ENCODE measurements around the gene SHANK3.

GRCh38 chr22:50635591-50635990, 37.0 kb upstream of the SHANK3 start:
- TF ChIP-seq, protein P1, sequence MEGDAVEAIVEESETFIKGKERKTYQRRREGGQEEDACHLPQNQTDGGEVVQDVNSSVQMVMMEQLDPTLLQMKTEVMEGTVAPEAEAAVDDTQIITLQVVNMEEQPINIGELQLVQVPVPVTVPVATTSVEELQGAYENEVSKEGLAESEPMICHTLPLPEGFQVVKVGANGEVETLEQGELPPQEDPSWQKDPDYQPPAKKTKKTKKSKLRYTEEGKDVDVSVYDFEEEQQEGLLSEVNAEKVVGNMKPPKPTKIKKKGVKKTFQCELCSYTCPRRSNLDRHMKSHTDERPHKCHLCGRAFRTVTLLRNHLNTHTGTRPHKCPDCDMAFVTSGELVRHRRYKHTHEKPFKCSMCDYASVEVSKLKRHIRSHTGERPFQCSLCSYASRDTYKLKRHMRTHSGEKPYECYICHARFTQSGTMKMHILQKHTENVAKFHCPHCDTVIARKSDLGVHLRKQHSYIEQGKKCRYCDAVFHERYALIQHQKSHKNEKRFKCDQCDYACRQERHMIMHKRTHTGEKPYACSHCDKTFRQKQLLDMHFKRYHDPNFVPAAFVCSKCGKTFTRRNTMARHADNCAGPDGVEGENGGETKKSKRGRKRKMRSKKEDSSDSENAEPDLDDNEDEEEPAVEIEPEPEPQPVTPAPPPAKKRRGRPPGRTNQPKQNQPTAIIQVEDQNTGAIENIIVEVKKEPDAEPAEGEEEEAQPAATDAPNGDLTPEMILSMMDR (IDR thresholded peaks at IDR 0.05) = no peak
- TF ChIP-seq ZFX (IDR thresholded peaks at IDR 0.05; ENCODE audit: borderline replicate concordance) = no peak

Data from 22Rv1 (cell line).